Left renal pelvis (tissue), 4 donors: ENCODE data around the gene ATXN1. TPM values are rescaled to one million over a fixed set of nuclear protein-coding genes. Genes with fewer than 3 reads are reported as not detected.
"Not testable (repeated sequence)": the region's sequence is repeated elsewhere in the genome, so short reads cannot be mapped to it uniquely, and the experiment has no call there.

ENCODE experiments used
- DNase-seq, 4 donors: peaks; one replicate each; pipeline ENCODE4 v3.0.0-alpha.2; 2013; ENCODE audit warnings: low read depth in 4 of 4, low spot score in 3 of 4
- polyA plus RNA-seq, 4 donors: library from polyadenylated mRNA; unstranded; fragments of 120-200 nt; gene quantifications; one replicate each; pipeline ENCODE4 v1.2.1, GENCODE V29; 2013; ENCODE audit not compliant: insufficient read length in 4 of 4

Gene ATXN1
- polyA plus RNA-seq, 4 donors, result 18.5 to 20.7 (median 19.3) TPM

DNA sequence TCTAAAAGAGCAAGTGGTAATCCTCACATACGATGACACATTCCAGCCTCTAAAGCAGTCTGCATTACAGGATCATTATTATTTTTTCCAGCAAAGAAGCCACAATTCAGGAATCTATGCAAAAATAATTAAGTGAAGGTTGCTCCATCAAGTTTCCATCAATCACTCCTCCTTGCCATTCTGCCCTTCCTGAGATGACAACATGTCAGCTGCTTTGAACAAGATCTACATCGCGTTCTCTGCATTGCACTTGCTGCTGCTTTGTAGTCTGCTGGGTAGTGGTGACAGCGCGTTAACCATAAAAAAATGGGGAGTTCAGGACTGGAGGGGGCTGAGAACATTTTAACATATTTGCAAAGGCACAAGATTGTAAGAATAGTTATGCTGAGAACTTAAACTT, 375.2 kb downstream of the ATXN1 start:
- no peak for DNase-seq

DNA sequence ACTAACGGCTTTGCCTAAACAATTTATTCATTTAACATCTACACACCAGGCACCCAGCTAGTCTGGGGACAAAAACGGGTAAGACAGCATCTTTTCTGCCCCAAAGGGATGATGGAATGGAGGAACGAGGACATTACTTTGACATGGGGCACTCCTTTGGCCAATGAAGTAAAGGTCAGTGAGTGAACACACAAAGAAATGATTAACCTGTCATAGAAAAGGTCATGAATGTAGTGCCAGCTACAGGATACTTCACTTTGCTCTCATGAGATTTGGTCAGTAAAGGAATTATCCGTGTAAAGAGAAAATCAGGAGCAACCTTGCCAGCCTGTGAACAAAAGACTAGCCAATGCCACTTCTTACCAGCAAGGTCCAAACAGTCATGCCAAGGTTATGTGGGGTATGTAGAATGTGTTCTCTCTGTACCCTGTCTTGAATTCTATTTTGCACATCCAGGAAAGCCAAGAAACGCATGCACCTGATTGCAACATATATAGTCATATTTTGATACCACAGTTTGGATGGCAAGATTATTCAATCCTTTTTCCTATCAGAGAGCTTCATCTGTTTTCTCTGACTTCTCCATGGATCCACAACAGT, 377.6 kb downstream of the ATXN1 start:
- DNase-seq, result no peak

DNA sequence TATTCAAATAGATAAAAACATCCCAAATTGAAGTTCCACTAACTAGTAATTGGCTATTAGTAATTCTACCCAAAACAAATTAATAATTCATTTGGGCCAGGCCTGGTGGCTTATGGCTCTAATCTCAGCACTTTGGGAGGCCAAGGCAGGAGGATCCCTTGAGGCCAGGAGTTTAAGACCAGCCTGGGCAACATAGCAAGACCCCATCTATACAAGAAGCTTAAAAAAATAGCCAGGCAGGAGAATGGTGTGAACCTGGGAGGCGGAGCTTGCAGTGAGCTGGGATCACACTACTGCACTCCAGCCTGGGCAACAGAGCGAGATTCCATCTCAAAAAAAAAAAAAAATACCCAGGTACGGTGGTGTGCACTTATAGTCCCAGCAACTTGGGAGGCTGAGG, 379.3 kb downstream of the ATXN1 start:
- DNase-seq, result not testable (repeated sequence)

DNA sequence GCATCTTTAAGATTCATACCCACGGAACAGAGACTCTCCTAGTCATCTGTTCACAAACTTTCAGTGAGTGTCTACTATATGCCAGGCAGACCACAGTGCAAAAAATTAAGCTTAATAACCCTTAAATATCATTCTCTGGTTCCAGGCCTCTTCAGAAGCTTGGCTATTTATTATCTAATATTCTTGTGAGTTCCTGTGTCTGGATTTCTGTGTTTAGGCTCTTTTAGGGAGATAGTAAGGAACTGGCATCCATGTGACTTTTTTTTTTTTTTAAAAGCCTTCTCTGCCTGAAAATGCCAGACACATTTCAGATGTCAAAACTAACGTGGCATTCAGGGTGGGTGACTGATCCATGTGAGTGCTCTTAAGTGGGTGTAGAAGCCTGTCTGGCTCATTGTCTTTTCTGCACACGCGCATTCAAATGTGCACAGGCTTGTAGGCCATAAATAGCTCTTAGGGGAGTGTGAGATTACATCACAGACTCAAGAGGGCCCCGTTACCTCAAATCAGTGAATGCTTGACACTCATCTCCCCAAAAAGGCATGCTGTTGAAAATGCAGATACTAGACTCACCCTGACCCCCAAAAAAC, 380.9 kb downstream of the ATXN1 start:
- DNase-seq, result no peak

DNA sequence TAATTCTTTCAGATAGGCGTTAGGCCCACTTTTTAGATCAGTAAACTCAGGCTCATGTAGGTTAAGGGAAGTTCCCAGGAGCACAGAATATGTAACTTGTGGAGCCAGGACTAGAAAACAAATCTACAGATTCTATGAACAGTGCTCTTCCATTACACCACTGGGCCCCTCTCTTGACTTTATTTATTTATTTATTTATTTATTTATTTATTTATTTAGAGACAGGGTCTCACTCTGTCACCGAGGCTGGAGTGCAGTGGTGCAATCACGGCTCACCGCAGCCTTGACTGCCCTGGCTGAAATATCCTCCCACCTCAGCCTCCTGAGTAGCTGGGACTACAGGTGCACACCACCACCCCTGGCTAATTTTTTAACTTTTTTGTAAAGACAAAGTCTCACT, 382.9 kb downstream of the ATXN1 start:
- DNase-seq, result not testable (repeated sequence)

DNA sequence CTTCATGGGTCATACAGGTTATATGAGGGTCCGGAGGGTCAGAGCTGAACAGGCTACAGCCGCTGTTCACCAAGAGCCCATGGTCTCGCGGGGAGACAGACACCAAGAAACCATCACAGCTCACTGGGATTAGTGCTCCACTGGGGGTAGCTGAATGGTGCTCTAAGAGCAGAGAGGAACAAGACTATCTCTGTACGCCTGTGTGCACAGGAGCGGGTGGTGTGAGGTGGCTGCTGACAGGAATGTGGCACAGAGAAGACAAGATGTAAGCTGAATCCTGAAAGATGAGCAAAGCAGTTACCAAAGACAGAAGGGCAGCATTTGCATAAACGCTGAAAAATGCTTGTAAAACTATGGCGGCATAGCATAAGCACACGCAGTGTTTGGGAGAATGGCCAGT, 383.8 kb downstream of the ATXN1 start:
- DNase-seq, result no peak

DNA sequence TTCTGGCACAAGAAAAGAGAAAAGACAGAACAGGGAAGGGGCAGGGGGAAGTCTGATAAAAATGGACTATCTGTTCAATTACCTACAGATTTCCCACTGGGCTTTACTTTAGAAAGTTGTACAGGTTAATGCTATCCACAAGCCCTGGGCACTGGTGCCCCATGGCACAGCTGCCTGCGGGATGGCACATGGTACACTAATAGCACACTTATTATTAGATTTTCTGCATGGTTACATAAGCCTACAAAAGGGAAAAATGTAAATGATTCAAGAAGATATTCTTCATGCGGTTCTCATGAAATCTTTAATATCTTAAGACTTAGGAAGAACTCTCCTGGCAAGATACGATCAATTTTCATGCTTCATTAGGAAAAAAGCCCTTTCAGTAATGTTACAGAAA, 385.4 kb downstream of the ATXN1 start:
- DNase-seq, result no peak

DNA sequence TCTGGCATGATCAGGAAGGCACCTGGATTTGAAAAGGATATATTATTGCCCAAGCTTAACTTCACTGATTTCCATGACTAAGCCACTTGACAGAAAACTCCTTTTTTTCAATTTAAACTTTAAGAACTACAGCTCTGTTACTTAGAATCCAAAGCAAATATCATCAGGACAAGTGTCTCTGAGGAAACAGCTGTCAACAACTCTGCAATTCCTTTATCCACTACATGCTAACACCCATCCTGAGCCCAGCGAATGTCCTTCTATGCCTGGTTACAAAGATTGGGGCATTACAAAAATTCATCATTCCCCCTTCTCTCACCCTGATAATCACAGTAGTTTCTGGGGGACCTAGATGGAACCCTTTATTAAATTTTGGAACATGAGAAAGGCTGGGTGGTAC, 386.1 kb downstream of the ATXN1 start:
- no peak for DNase-seq

DNA sequence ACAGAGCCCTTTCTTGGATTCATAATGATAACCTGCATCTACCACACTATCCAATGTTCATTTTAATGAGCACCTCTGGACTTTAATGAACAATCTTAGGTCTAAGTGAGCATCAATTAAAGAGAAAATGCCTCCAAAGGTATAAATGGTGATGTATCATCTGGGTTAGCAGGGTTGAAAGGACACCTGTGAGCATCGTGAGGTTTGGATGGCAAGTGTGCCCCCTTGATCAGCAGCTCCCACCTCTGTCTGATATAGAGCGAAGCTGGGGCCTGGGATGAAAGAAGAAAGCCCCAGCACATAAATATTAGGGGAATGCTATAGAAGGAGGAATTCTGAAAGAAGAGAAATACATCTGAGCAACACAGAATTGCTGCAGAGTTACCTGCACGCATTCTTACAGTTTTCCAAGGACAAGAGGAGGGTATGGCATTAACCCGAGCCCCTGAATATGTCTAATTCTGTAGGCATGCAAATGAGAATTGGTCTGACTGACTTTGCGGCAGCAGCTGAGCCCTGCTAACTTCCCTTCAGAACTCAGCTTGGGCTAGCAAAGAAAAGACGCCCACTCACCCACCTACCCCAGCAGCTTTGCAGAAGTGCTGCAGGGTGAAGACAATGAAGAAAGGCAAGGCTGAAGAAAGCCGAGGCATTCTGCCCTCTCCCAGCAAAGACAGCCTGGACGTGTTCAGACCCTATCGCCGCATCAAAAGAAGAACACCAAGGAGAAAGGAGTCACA, 386.6 kb downstream of the ATXN1 start:
- DNase-seq, result no peak

DNA sequence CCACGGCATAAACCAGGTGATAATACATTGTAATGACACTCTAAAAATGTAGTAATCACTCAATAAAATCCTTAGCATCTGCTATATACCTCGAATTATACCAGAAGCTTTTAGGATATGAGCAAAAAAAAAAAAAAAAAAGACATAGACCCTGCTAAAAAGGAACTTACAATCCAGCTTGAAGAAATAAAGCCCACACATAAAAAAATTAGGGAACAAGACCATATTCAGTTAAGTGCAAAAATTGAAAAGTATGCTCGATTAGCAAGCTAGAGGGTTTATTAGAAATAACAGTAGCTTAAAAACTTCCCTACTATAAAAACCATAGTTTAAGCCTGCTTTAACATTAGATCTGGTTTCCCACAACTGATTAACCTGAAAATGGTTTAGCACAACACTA, 387.2 kb downstream of the ATXN1 start:
- no peak for DNase-seq

DNA sequence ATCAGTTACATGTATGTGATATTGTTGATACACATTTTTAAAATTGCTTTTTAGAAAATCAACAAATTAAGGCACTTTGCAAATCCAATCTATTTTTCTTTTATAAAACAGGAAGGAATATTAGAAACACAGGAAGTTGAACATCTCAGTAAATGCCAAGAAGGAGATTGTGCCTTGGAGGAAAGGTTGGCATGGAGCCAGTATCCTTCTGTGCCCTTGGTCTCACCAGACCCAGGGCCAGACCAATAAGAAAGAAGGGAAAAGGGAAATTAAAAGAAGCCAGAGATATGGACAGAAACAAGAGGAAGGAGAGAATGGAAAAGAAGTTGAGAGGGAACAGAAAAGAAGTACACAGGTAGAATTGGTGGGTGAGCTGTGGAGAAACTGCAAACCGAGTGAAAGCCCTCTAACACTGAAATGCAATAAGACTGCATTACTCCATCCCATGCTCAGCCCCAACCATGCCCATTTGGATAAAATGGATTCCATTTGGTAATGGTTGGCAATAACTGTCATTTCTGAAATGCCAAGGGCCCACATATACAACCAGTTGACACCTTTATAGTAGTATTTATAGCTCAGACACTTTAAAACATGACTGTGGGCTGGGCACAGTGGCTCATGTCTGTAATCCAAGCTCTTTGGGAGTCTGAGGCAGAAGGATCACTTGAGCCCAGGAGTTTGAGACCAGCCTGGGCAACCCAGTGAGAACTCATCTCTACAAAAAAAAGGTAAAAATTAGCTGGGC, 389.1 kb downstream of the ATXN1 start:
- DNase-seq, result no peak

DNA sequence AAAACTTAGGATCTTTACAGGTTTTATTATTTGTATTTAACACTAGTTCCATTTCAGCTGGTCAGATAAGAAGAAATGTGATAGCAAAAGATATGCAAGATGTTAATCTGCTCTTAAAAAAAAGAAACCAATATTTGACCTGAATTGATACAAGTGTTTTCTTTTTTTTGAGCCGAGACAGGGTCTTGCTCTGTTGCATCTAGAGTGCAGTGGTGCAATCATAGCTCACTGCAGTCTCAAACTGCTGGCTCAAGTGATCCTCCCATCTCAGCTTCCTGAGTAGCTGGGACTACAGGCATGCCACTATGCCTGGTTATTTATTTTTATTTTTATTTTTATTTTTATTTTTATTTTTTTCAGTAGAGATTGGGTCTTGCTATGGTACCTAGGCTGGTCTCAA, 389.9 kb downstream of the ATXN1 start:
- no peak for DNase-seq

DNA sequence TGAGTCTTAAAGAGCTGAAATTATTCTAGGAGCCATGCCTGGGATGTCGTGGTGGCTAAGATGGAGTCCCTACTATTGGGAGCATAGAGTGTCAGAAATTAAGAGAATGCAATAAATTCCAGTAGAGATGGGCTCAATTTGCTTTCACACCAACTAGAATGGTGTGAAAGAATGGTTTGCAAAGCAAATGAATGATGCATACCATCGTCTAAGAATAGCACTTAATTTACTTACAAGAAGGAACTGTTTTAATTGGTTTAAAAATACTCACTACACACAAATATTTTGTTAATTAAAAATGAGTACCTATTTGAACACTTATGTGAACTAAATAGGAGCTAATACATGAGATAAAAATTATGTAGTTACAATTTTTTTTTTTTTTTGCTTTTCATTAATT, 390.3 kb downstream of the ATXN1 start:
- DNase-seq, result no peak

DNA sequence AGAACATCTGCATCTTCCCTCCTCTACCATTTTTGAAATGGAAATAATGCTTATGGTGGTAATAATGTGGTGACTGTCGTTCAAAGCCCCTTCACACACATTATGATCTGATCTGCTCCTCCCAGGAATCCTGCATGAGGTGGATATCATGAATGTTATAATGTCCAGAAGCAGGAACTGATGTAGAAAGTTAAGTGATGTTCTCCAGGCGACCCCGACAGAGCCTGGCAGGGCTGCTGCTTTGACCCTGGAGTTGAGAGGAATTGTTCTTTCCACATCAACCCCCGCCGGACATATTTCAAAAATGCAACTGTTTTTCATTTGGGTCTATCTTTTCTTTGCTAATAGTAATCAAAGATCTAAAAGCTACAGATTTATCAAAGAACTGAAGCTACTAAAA, 391.3 kb downstream of the ATXN1 start:
- no peak for DNase-seq

DNA sequence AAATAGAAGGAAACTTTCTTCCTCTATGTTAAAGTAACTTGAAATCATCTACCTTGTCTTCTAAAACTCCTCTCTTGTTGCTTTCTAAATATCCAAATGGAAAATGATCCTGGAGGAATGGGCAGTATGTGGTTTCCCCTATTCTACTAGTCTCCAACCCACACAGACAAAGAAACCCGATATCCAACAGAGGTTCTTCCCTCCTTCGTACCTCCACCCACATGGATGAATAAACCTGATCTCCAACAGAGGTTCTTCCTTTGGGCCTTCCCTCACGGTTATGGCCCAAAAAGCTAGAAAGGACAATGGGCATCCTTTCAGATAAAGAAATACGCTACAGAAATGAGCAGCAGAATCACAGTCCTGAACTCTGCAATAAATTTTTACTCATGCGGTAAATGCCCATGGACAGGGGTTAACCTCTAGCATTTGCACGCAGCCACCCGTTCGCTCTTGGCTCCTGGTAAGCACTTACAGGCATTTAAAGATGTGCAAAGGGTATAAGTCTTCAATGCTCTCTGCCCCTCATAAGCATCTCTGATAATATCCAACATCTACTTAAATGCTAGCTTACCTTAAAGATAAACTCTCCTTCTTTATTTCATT, 392.0 kb downstream of the ATXN1 start:
- no peak for DNase-seq

DNA sequence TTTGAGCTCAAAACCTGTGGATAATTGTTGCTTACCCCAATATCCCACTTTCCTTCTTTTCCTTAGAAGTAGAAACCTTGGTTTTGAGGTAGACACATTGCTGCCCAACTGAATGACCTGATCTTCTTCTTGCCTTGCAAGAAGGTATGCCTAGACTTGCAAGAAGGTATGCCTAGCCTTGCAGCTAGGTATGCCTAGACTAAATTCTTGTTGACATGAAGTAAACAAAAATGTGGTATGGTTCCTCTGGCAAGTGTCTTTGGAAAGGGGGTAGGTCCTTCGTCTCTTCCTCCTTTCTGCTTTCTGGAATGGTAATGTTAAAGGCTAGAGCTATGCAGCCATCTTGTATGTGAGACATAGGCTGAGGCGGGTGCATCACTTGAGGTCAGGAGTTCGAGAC, 393.7 kb downstream of the ATXN1 start:
- DNase-seq, result no peak

DNA sequence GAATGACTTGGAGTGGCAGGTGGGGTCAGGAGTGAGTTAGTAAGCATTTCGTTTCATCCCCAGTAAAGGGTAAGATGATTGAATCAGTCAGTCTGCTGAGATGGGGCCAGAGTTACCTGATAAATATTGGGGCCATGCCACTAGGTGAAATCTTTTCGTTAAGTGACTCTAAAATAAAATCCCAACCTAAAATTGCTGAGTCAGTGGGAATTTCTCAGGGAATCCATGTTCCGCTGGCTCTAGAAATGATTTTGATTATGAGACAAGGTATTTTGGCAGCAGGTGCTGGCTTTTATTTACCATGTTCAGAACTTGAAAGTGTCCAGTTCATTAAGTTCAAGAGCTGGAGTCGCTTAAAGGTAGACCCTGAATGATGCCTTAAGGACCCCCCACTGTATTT, 397.5 kb downstream of the ATXN1 start:
- no peak for DNase-seq

DNA sequence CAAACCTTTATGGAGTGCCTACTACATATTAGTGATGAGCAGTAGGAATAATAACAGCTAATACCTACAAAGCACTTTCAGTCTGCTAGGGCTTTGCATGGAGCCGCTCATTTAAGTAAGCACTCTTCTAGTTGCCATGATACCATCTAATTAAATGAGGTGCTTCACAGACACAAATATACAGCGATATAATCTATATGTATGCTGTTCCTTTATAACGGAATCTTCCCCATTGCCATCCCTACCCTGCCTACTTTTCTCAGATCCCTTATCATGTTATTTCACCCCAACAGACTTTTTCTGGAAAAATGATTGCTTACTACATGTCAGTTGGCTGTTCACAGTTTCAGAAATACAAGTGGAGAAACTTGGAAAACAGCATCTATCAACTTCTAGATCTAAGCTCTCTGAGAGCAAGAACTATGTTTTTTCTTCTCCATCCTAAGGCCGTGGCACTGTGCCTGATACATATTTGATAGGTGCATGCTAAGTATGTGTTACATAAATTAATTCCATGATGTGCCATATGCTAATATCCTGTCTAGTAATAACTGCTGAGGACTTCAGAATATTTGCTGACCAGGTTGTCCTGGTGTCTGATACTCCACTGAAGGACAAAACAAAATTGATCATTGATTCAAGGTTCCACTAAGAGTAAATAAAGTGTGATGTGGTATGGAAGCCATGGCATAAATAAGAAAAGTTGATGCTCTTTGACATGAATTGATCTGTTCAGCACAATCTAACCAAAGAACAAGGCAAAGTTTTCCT, 398.3 kb downstream of the ATXN1 start:
- DNase-seq, result no peak

DNA sequence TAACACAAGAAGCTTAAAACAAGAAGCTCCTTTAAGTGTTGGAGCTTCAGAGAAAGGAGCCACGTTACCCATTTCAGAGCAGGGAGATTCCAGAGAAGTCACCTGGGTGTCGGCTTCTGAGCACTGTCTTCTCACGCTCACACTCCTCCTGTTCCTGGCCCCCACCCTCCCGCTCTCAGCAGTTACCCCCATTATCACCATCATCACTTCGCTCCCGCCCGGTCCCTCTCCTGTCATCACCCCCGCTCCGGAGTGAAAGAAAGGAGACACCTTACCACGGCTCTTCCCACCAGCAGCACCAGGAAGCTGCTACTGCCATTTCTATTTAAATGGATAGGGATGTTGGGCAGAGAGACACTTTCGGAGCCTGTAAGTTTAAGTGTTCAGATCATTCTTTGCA, 399.0 kb downstream of the ATXN1 start:
- no peak for DNase-seq

DNA sequence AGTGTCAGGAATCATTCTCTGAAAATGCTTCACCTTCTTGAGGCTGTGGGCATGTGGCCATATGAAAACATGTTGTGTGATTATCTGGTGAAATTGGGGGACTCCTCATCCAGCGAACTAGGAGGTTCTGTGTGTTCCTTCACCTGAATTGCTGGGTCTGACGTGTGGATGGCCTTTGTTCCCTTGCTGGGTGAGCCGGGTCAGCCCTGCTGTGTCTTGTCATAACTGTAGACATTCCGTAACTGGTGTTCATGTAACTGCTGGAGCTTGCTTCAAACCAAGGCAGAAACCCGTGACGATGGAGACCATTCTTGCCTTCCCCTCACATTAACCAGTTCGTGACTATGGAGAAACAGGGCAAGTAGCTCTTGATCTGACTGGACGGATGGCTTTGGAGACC, 399.4 kb downstream of the ATXN1 start:
- DNase-seq, result no peak
